CD4-positive, alpha-beta T cell (primary cell): ENCODE data around the gene WDR82. TPM values are rescaled to one million over a fixed set of nuclear protein-coding genes. Genes with fewer than 3 reads are reported as not detected.

Experiments used
- ATAC-seq: fragments of 200-7000 bp; cut with Tn5 transposase; one replicate; pipeline ENCODE4 v1.10.0; 2022; ENCODE audit warnings: mild to moderate bottlenecking; ENCODE audit not compliant: poor library complexity
- CTCF ChIA-PET: fragments of 350-600 bp; sonication (Branson Sonifier 250); formaldehyde crosslinking; loops from one replicate; lab custom pipeline; 2021; ENCODE audit warnings: antibody characterized with exemption, inconsistent platforms; lab: Charles Lee
- POLR2A ChIA-PET: fragments of 350-600 bp; sonication (Branson Sonifier 250); formaldehyde crosslinking; loops from one replicate; lab custom pipeline; 2021; ENCODE audit warnings: antibody characterized with exemption, inconsistent platforms; lab: Charles Lee
- DNase-seq, 14 experiments: peaks; one replicate each; pipeline ENCODE4 v3.0.0-alpha.2; 2013 to 2020; ENCODE audit warnings: mixed read lengths in 2 of 14
- H3K27ac ChIP-seq, 2 donors: one replicate each; pipeline versions ENCODE4 v1.5.1 to v1.7.0; 2013; ENCODE audit warnings: low read length in 2 of 2, low read depth in 1 of 2, mild to moderate bottlenecking in 1 of 2
- H3K27me3 ChIP-seq, 2 experiments: 1 replicate in 1 of 2; 2 replicates in 1 of 2; pipeline versions ENCODE4 v1.6.1 to v1.7.0; 2013; ENCODE audit warnings: low read length in 2 of 2, control low read depth in 1 of 2, mild to moderate bottlenecking in 1 of 2, moderate library complexity in 1 of 2; ENCODE audit not compliant: insufficient read depth in 2 of 2, control insufficient read depth in 1 of 2
- H3K36me3 ChIP-seq: one replicate; pipeline ENCODE4 v1.6.1; 2013; ENCODE audit warnings: low read length, control low read depth; ENCODE audit not compliant: insufficient read depth
- H3K4me1 ChIP-seq: one replicate; pipeline ENCODE4 v1.6.1; 2013; ENCODE audit warnings: low read length, control low read depth; ENCODE audit not compliant: insufficient read depth
- H3K4me3 ChIP-seq: one replicate; pipeline ENCODE4 v1.5.1; 2013; ENCODE audit warnings: mild to moderate bottlenecking, low read length, moderate library complexity
- H3K9me3 ChIP-seq, 2 experiments: 1 replicate in 1 of 2; 2 replicates in 1 of 2; pipeline versions ENCODE4 v1.6.1 to v1.7.0; 2013; ENCODE audit warnings: low read length in 2 of 2, mild to moderate bottlenecking in 2 of 2, control low read depth in 1 of 2, moderate library complexity in 1 of 2; ENCODE audit not compliant: control insufficient read depth in 1 of 2, insufficient read depth in 1 of 2
- H3K27ac Mint-ChIP-seq: one replicate; pipeline ENCODE4 v1.8.0; 2020; ENCODE audit warnings: mixed read lengths
- H3K27me3 Mint-ChIP-seq: one replicate; pipeline ENCODE4 v1.8.0; 2021; ENCODE audit warnings: mixed read lengths
- H3K36me3 Mint-ChIP-seq: one replicate; pipeline ENCODE4 v1.8.0; 2021; ENCODE audit warnings: low read depth, mixed read lengths
- H3K4me1 Mint-ChIP-seq: one replicate; pipeline ENCODE4 v1.8.0; 2021; ENCODE audit warnings: low read depth, mixed read lengths
- H3K4me3 Mint-ChIP-seq: one replicate; pipeline ENCODE4 v1.8.0; 2020; ENCODE audit warnings: mild to moderate bottlenecking, mixed read lengths
- H3K9me3 Mint-ChIP-seq: one replicate; pipeline ENCODE4 v1.8.0; 2020; ENCODE audit warnings: mixed read lengths
- CTCF ChIP-seq: fragments of 200-600 bp; IDR thresholded peaks from one replicate; pipeline ENCODE4 v1.8.0; 2022; ENCODE audit warnings: antibody characterized with exemption, mild to moderate bottlenecking
- intact Hi-C, 2 experiments: fragments of 100-400 bp; cut with DNase I in 1 of 2; cut with micrococcal nuclease in 1 of 2; formaldehyde crosslinking; loops; one replicate each; pipeline versions ENCODE4 v1.15.1 to v1.9.0; 2023 to 2025; cut with DNase I, micrococcal nuclease
- total RNA-seq, 174 experiments: library from RNA in 2 of 174; stranded (reverse) in 2 of 174; gene quantifications; one replicate each; pipeline ENCODE4 v1.2.3 and lab custom pipeline; 2021 to 2026

The WDR82 gene
- total RNA-seq, 2 experiments from 2014 or later = 114 TPM

GRCh38 chr3:52254608-52255007 is 23.8 kb downstream of the WDR82 start:
- Mint-ChIP-seq H3K27ac (peak overlapping the region; percentile 95), H3K36me3 (peaks cover 90% of the 10 kb centered on the region), H3K4me1 (peaks cover 93% of the 10 kb centered on the region), H3K4me3 (no peak overlapping the region), H3K9me3 (no peaks in the 10 kb centered on the region), H3K27me3 (no peaks in the 10 kb centered on the region)
- CTCF ChIA-PET = interaction anchor here (1.4 to 2.3 kb wide), 5 partner anchors 9 to 24 kb away, joined by 3 to 27 read pairs (median 6); partner anchors contain the start of gene WDR82
- intact Hi-C loops = no loop called here
- peaks cover 88% of the 10 kb centered on the region for H3K36me3 ChIP-seq
- DNase-seq (no peak), ATAC-seq (no peak)
- no peak overlapping the region for H3K4me3 ChIP-seq
- peaks cover 95% of the 10 kb centered on the region for H3K4me1 ChIP-seq
- no peaks in the 10 kb centered on the region for H3K27me3 ChIP-seq
- peak overlapping the region; percentile 82 to 89 for H3K27ac ChIP-seq
- H3K9me3 ChIP-seq = no peaks in the 10 kb centered on the region
- POLR2A ChIA-PET = interaction anchor here (1.9 to 19.7 kb wide), 7 partner anchors 9 to 36 kb away, joined by 7 to 538 read pairs (median 42); partner anchors contain the start of genes GLYCTK, PPM1M, TLR9 and TWF2
- no peak for TF ChIP-seq CTCF

- peaks cover 100% of the 10 kb centered on the region for H3K4me1 ChIP-seq
- H3K27me3 ChIP-seq = no peaks in the 10 kb centered on the region
- intact Hi-C loops = loop anchor here (1.0 to 2.0 kb wide), 5 partner anchors 9 to 25 kb away; partner anchors contain the start of genes TWF2 (in 2 of the 2) and WDR82 (in 1 of the 2)
- ATAC-seq (peak; percentile 83), DNase-seq (peak; percentile 73 to 95 (median 82))
- H3K4me1 Mint-ChIP-seq = peaks cover 93% of the 10 kb centered on the region
- no peaks in the 10 kb centered on the region for H3K27me3 Mint-ChIP-seq
- ChIA-PET POLR2A (interaction anchor here (0.9 to 19.7 kb wide), 15 partner anchors 8 to 280 kb away, joined by 3 to 538 read pairs (median 7); partner anchors contain the start of genes ABHD14B, DUSP7, GLYCTK and PPM1M), CTCF (interaction anchor here (0.7 to 4.2 kb wide), 12 partner anchors 10 to 86 kb away, joined by 3 to 31 read pairs (median 5); partner anchors contain the start of genes TLR9 and WDR82)
- H3K4me3 ChIP-seq = peak overlapping the region; percentile 30
- H3K27ac Mint-ChIP-seq = peak overlapping the region; percentile 95
- no peaks in the 10 kb centered on the region for H3K9me3 Mint-ChIP-seq
- H3K27ac ChIP-seq = peak overlapping the region; percentile 82 to 89
- H3K36me3 ChIP-seq = peaks cover 88% of the 10 kb centered on the region
- H3K9me3 ChIP-seq = no peaks in the 10 kb centered on the region
- TF ChIP-seq CTCF = no peak
- peak overlapping the region; percentile 89 for H3K4me3 Mint-ChIP-seq
- H3K36me3 Mint-ChIP-seq = peaks cover 90% of the 10 kb centered on the region
Observed at GRCh38 chr3:52253314-52254304, 24.8 kb downstream of the WDR82 start.

- peaks cover 69% of the 10 kb centered on the region for H3K36me3 ChIP-seq
- no peaks in the 10 kb centered on the region for H3K27me3 ChIP-seq
- no peaks in the 10 kb centered on the region for H3K27me3 Mint-ChIP-seq
- H3K9me3 Mint-ChIP-seq = no peaks in the 10 kb centered on the region
- TF ChIP-seq CTCF = no peak
- POLR2A ChIA-PET = interaction anchor here (0.7 to 19.7 kb wide), 7 partner anchors 3 to 38 kb away, joined by 3 to 538 read pairs (median 131); partner anchors contain the start of genes GLYCTK, PPM1M, TWF2 and WDR82
- ATAC-seq = no peak
- no peak for DNase-seq
- peaks cover 96% of the 10 kb centered on the region for H3K4me1 ChIP-seq
- H3K9me3 ChIP-seq = no peaks in the 10 kb centered on the region
- H3K4me3 Mint-ChIP-seq = peak overlapping the region; percentile 46
- no peak overlapping the region for H3K4me3 ChIP-seq
- H3K27ac Mint-ChIP-seq = peak overlapping the region; percentile 95
- peaks cover 87% of the 10 kb centered on the region for H3K4me1 Mint-ChIP-seq
- intact Hi-C loops = no loop called here
- peaks cover 79% of the 10 kb centered on the region for H3K36me3 Mint-ChIP-seq
- peak overlapping the region; percentile 61 to 95 for H3K27ac ChIP-seq
- CTCF ChIA-PET = interaction anchor here (1.0 to 4.2 kb wide), 2 partner anchors 21 to 28 kb away, joined by 5 to 31 read pairs; partner anchors contain the start of gene WDR82
Observed at GRCh38 chr3:52250122-52250521, 28.3 kb downstream of the WDR82 start.
